ENCODE data around the gene ARHGEF28. TPM values are rescaled to one million over a fixed set of nuclear protein-coding genes. Genes with fewer than 3 reads are reported as not detected.

ARHGEF28 gene
- total and polyA plus RNA-seq, 9 of the 15 experiments (the other 6 are each of a cell fraction or from before 2014, with no cell fraction given): 0.27 TPM; not detected in 8

DNA sequence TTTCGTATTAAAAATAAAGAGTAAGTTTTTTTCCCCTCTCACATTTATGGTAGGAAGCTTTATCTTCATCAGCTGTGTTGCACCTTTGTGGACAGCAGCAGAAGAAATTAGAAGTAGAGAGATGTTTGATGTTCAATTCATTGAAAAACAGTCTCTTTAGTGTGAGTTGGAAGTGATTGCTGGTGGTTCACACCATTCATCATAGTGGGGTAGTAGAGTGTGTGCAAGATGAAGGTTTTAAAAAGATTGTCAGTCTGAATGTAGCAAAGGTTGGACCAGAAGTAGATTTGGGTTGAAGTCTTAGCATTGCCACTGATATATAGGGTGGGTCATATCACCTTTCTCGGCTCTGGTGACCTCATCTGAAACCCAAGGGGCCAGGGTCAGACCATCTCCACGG lies 10.4 kb downstream of the ARHGEF28 start:
- Histone ChIP-seq H3K9me3 (replicated peaks; ENCODE audit: control insufficient read depth, insufficient read depth, low read depth, low read length) (no peaks in the 10 kb centered on the region), H3K4me3 (no peak overlapping the region), H2AFZ (ENCODE audit: low read depth, low read length) (no peak overlapping the region), H3K27ac (ENCODE audit: extremely low read depth, low read depth, low read length) (no peak overlapping the region), H3K9me1 (ENCODE audit: control insufficient read depth, insufficient read depth, low read length) (no peaks in the 10 kb centered on the region), H3K4me1 (replicated peaks in 1 of 2; ENCODE audit: control insufficient read depth in 2 of 2, insufficient read depth in 2 of 2, low read length in 2 of 2) (no peaks in the 10 kb centered on the region), H3K4me2 (ENCODE audit: insufficient read depth, low read length) (no peak overlapping the region), H3K9ac (ENCODE audit: insufficient read depth in 1 of 2, low read depth in 2 of 2, low read length in 2 of 2) (no peak overlapping the region), H3K79me2 (ENCODE audit: control insufficient read depth, insufficient read depth, low read length) (no peaks in the 10 kb centered on the region), H3K36me3 (ENCODE audit: control insufficient read depth, insufficient read depth, low read length) (no peaks in the 10 kb centered on the region), H3K27me3 (ENCODE audit: control insufficient read depth in 2 of 2, insufficient read depth in 2 of 2, low read length in 2 of 2) (peaks cover 4 to 7% of the 10 kb centered on the region in 2 experiments; a peak in 3 of 5 replicates), H4K20me1 (replicated peaks; ENCODE audit: control insufficient read depth, insufficient read depth, low read length) (no peaks in the 10 kb centered on the region)
- ATAC-seq: no peak
- TF ChIP-seq, protein P1, sequence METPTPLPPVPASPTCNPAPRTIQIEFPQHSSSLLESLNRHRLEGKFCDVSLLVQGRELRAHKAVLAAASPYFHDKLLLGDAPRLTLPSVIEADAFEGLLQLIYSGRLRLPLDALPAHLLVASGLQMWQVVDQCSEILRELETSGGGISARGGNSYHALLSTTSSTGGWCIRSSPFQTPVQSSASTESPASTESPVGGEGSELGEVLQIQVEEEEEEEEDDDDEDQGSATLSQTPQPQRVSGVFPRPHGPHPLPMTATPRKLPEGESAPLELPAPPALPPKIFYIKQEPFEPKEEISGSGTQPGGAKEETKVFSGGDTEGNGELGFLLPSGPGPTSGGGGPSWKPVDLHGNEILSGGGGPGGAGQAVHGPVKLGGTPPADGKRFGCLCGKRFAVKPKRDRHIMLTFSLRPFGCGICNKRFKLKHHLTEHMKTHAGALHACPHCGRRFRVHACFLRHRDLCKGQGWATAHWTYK (CRISPR knock-in tag; IDR thresholded peaks at IDR 0.05): no peak
- TF ChIP-seq HDGF (IDR thresholded peaks at IDR 0.05) (no peak), ZC3H8 (IDR thresholded peaks at IDR 0.05) (no peak), HSF4 (CRISPR knock-in tag; IDR thresholded peaks at IDR 0.05; ENCODE audit: borderline replicate concordance) (no peak), CREM (IDR thresholded peaks at IDR 0.05; ENCODE audit: low read depth) (no peak), ZNF140 (CRISPR knock-in tag; IDR thresholded peaks at IDR 0.05) (no peak), POLR2AphosphoS2 (IDR thresholded peaks at IDR 0.05; ENCODE audit: low read length) (no peak), MAZ (CRISPR knock-in tag; conservative IDR thresholded peaks at IDR 0.05 in 1 of 2, IDR thresholded peaks at IDR 0.05 in 1 of 2) (no peak), ZNF197 (CRISPR knock-in tag; IDR thresholded peaks at IDR 0.05; ENCODE audit: low read depth) (no peak), SMARCB1 (IDR thresholded peaks at IDR 0.05; ENCODE audit: insufficient read length, low read depth) (no peak), NFRKB (IDR thresholded peaks at IDR 0.05; ENCODE audit: low read depth) (no peak), HNRNPUL1 (IDR thresholded peaks at IDR 0.05; ENCODE audit: low read length) (no peak), HLTF (IDR thresholded peaks at IDR 0.05) (no peak), THRAP3 (IDR thresholded peaks at IDR 0.05; ENCODE audit: borderline replicate concordance) (no peak), EHMT2 (IDR thresholded peaks at IDR 0.05) (no peak), NCOA6 (IDR thresholded peaks at IDR 0.05) (no peak), TAF15 (IDR thresholded peaks at IDR 0.05; ENCODE audit: low read depth, low read length) (no peak)
- TF ChIP-seq, protein P2, sequence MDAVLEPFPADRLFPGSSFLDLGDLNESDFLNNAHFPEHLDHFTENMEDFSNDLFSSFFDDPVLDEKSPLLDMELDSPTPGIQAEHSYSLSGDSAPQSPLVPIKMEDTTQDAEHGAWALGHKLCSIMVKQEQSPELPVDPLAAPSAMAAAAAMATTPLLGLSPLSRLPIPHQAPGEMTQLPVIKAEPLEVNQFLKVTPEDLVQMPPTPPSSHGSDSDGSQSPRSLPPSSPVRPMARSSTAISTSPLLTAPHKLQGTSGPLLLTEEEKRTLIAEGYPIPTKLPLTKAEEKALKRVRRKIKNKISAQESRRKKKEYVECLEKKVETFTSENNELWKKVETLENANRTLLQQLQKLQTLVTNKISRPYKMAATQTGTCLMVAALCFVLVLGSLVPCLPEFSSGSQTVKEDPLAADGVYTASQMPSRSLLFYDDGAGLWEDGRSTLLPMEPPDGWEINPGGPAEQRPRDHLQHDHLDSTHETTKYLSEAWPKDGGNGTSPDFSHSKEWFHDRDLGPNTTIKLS (IDR thresholded peaks at IDR 0.05; ENCODE audit: borderline replicate concordance, low read depth): no peak
- TF ChIP-seq, protein P3, sequence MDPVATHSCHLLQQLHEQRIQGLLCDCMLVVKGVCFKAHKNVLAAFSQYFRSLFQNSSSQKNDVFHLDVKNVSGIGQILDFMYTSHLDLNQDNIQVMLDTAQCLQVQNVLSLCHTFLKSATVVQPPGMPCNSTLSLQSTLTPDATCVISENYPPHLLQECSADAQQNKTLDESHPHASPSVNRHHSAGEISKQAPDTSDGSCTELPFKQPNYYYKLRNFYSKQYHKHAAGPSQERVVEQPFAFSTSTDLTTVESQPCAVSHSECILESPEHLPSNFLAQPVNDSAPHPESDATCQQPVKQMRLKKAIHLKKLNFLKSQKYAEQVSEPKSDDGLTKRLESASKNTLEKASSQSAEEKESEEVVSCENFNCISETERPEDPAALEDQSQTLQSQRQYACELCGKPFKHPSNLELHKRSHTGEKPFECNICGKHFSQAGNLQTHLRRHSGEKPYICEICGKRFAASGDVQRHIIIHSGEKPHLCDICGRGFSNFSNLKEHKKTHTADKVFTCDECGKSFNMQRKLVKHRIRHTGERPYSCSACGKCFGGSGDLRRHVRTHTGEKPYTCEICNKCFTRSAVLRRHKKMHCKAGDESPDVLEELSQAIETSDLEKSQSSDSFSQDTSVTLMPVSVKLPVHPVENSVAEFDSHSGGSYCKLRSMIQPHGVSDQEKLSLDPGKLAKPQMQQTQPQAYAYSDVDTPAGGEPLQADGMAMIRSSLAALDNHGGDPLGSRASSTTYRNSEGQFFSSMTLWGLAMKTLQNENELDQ (CRISPR knock-in tag; IDR thresholded peaks at IDR 0.05; ENCODE audit: borderline replicate concordance): no peak
- ChIA-PET CTCF (ENCODE audit: low intra/inter-chr PET ratio) (no interaction called here), POLR2A (no interaction called here)
- in situ Hi-C loops (cut with MboI) (no loop called here), intact Hi-C loops (cut with micrococcal nuclease) (no loop called here)
- no peak for DNase-seq (ENCODE audit: extremely low read depth in 1 of 4, low spot score in 3 of 4)
- no peak for FAIRE-seq
- BruUV-seq (replicated peaks): no TSS peak
- 0% methylated on average over 3 of the region's 3 CpGs for WGBS (ENCODE audit: insufficient coverage, low coverage, missing lambda C conversion rate)
